ENCODE data around the gene EHBP1L1. TPM values are rescaled to one million over a fixed set of nuclear protein-coding genes. Genes with fewer than 3 reads are reported as not detected.

EHBP1L1 gene
- total RNA-seq, 2 experiments from 2014 or later: 94.0 to 99.4 TPM

DNA sequence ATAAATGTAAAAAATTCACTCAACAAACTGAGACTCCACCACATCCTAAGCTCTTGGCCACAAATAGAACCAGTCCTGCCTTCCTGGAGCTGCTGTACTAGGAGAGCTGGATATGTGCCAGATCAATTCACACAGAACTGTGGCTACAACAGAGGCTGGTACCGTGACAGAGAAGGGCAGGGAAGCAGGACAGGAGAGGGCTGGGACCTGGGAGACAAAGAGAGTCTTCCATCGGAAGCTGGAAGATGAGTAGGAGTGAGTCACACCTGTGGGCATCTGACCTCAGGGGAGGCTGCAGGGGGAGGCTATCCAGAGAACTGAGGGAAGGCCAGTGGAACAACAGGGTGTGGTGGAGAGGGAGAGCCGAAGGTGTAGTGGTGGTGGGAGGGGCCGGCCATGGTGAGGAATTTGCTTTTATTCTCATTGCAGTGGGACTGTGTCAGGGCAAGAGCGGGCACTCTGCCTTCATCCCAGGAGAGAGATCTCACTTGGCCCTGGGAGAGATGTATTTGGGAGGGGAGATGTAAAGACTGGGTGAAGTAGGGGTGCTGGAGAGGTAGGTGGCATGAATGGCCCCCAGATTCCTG lies 15.8 kb upstream of the EHBP1L1 start:
- TF ChIP-seq, protein P1, sequence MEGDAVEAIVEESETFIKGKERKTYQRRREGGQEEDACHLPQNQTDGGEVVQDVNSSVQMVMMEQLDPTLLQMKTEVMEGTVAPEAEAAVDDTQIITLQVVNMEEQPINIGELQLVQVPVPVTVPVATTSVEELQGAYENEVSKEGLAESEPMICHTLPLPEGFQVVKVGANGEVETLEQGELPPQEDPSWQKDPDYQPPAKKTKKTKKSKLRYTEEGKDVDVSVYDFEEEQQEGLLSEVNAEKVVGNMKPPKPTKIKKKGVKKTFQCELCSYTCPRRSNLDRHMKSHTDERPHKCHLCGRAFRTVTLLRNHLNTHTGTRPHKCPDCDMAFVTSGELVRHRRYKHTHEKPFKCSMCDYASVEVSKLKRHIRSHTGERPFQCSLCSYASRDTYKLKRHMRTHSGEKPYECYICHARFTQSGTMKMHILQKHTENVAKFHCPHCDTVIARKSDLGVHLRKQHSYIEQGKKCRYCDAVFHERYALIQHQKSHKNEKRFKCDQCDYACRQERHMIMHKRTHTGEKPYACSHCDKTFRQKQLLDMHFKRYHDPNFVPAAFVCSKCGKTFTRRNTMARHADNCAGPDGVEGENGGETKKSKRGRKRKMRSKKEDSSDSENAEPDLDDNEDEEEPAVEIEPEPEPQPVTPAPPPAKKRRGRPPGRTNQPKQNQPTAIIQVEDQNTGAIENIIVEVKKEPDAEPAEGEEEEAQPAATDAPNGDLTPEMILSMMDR (IDR thresholded peaks at IDR 0.05): no peak
- intact Hi-C loops (cut with micrococcal nuclease): no loop called here
- Mint-ChIP-seq H3K27ac (peak overlapping the region; percentile 48), H3K36me3 (ENCODE audit: low read depth) (no peaks in the 10 kb centered on the region), H3K9me3 (no peaks in the 10 kb centered on the region), H3K4me1 (ENCODE audit: low read depth) (peaks cover 54% of the 10 kb centered on the region), H3K4me3 (no peak overlapping the region), H3K27me3 (no peaks in the 10 kb centered on the region)
- ChIA-PET POLR2A (interaction anchor here (0.9 to 4.1 kb wide), 13 partner anchors 9 to 141 kb away, joined by 3 to 19 read pairs (median 3); partner anchors contain the start of genes MALAT1, SCYL1 and ZNRD2), CTCF (interaction anchor here (2.6 to 6.0 kb wide), 2 partner anchors 12 to 19 kb away, joined by 13 to 34 read pairs; partner anchors contain the start of genes FAM89B and ZNRD2)
- ATAC-seq: no peak
- DNase-seq: no peak

DNA sequence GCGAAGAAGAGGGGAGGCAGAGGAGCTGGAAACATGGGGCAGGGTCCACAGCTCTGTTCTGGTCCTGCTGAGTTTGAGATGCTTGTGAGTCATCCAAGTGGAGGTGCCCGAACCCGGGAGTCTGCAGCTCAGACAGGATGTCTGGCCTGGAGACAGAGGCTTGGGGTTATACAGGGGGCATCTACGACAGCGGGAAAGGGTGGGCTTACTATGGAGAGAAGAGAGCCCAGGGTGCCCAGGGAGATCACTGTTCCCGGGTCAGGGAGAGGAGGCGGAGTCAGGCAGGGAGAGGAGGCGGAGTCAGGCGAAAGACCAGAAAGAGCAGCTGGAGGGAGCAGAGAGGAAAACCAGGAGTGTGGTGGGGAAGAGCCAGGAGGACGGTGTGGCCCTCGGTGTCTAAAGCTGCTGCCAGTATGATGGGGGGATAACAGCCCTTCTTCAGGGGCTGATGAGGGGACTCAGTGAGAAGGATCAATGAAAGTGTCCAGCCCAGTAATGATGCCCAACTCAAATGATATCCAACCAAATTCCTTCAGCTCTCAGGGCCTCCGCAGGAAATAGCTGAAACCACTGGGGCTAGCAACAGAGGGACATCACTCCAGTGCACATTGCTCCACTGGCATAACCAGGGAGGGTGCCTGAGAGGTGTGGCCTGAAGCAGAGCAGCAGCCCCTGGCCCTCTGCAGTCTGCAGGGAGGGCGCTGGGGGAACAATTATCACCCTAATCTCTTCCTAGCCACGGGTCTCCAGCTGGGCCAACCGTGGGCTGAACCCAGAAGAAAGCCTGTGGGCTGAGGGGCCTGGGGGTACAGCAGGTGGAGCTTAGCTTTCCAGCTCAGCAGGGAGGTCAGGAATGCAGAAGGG lies 15.1 kb upstream of the EHBP1L1 start:
- H3K4me3 Mint-ChIP-seq: no peak overlapping the region
- H3K9me3 Mint-ChIP-seq: no peaks in the 10 kb centered on the region
- no peaks in the 10 kb centered on the region for H3K27me3 Mint-ChIP-seq
- DNase-seq (no peak), ATAC-seq (no peak)
- POLR2A ChIA-PET: interaction anchor here (0.6 to 4.1 kb wide), 13 partner anchors 8 to 141 kb away, joined by 3 to 19 read pairs (median 3); partner anchors contain the start of genes MALAT1 and ZNRD2
- H3K4me1 Mint-ChIP-seq (ENCODE audit: low read depth): peaks cover 54% of the 10 kb centered on the region
- CTCF ChIA-PET: interaction anchor here (1.1 to 6.0 kb wide), 3 partner anchors 11 to 31 kb away, joined by 3 to 34 read pairs (median 13); partner anchors contain the start of genes FAM89B and ZNRD2
- intact Hi-C loops (cut with micrococcal nuclease): no loop called here
- TF ChIP-seq, protein P1 (IDR thresholded peaks at IDR 0.05): no peak
- peak overlapping the region; percentile 48 for H3K27ac Mint-ChIP-seq
- H3K36me3 Mint-ChIP-seq (ENCODE audit: low read depth): no peaks in the 10 kb centered on the region

DNA sequence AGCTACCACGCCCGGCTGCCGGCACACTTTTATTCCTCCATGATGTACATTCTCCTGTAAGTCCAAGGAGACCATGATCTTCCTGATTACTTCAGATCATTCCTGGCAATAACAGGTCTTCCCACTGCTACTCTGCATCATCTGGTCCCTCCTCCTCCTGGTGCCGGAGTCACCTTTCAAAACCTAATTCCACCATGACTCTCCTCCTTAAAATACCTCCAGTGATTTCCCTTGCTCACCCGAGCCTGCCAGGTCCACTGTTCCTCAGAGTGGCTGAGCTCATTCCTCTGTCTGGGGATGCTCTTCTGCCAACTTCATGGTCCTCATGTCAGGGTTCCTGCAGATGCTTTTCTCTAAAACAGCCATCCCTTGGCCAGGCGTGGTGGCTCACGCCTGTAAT lies 13.8 kb upstream of the EHBP1L1 start:
- ChIA-PET CTCF (interaction anchor here (0.8 to 6.0 kb wide), 5 partner anchors 10 to 32 kb away, joined by 3 to 34 read pairs (median 3); partner anchors contain the start of genes FAM89B and ZNRD2), POLR2A (interaction anchor here (1.0 to 4.1 kb wide), 7 partner anchors 7 to 141 kb away, joined by 3 to 19 read pairs (median 5); partner anchors contain the start of genes MALAT1 and ZNRD2)
- intact Hi-C loops (cut with micrococcal nuclease): no loop called here
- Mint-ChIP-seq H3K9me3 (no peaks in the 10 kb centered on the region), H3K36me3 (ENCODE audit: low read depth) (peaks cover 2% of the 10 kb centered on the region), H3K4me3 (no peak overlapping the region), H3K4me1 (ENCODE audit: low read depth) (peaks cover 56% of the 10 kb centered on the region), H3K27me3 (no peaks in the 10 kb centered on the region), H3K27ac (no peak overlapping the region)
- ATAC-seq (no peak), DNase-seq (no peak)
- TF ChIP-seq, protein P1 (IDR thresholded peaks at IDR 0.05): no peak

DNA sequence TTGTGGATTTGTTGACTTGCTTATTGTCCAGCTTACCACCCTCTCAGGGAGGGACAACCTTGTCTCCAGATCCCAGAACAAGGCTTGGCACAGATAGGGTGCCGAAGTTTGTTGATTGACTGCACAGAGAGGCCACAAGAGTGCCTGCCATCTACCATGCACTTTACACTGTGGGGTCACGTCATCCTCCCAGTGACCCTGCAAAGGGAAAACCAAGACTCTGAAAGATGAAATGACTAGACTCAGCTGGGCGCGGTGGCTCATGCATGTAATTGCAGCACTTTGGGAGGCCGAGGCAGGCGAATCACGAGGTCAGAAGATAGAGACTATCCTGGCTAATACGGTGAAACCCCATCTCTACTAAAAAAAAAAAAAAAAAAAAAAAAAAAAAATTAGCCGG lies 13.1 kb upstream of the EHBP1L1 start:
- Mint-ChIP-seq H3K36me3 (ENCODE audit: low read depth) (peaks cover 3% of the 10 kb centered on the region), H3K4me3 (no peak overlapping the region), H3K4me1 (ENCODE audit: low read depth) (peaks cover 53% of the 10 kb centered on the region), H3K27me3 (no peaks in the 10 kb centered on the region), H3K27ac (no peak overlapping the region), H3K9me3 (no peaks in the 10 kb centered on the region)
- TF ChIP-seq, protein P1 (IDR thresholded peaks at IDR 0.05): no peak
- DNase-seq (peak; percentile 59), ATAC-seq (no peak)
- ChIA-PET CTCF (interaction anchor here (1.3 to 6.0 kb wide), 3 partner anchors 9 to 25 kb away, joined by 3 to 39 read pairs (median 34); partner anchors contain the start of genes FAM89B and ZNRD2), POLR2A (interaction anchor here (1.3 to 2.3 kb wide), 2 partner anchors 10 to 22 kb away, joined by 5 to 9 read pairs; no protein-coding TSS in a partner anchor)
- intact Hi-C loops (cut with micrococcal nuclease): no loop called here

Data from activated CD8-positive, alpha-beta T cell treated with anti-CD3 and anti-CD28 coated beads for 36 hours (primary cell).